ENCODE data around the gene C1QTNF6.
A peak's percentile ranks its signal among the peaks of the same experiment; 100 is the strongest.

C1QTNF6 gene

DNA sequence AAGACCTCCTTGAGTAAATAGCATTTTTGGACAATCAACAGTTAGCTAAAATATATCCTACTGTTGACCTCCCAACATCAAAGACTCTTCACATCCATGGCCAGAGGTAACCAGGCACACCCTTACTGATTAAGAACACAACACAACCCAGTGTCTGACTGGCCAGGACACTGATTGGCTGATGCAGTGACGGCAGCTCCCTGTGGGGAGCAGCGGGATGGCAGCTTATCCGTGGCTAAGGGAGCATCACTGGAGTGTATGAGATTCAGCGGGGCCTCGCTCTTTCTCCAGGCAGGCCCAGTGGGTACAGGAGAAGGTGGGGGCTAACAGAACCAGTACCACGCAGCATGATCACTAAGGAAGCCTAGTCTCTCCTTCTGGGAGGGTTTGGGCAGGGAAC, 28.0 kb downstream of the C1QTNF6 start:
- DNase-seq = no peak

DNA sequence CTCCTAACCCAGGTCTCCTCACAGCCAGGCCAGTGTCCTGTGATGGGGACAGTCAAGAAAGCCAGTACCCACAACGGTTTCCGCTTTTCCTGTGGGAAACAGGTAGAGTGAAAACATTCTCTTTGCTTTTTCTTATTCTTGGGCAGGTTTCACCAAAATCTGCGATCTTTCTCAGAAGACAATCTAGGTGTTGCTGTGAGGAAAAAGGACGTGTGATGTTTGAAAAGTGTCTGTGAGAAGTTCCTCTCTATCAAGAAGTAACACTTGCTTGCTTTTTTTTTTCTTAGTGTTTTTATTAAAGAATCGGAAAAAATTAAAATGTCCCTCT, 29.1 kb downstream of the C1QTNF6 start:
- DNase-seq = no peak

DNA sequence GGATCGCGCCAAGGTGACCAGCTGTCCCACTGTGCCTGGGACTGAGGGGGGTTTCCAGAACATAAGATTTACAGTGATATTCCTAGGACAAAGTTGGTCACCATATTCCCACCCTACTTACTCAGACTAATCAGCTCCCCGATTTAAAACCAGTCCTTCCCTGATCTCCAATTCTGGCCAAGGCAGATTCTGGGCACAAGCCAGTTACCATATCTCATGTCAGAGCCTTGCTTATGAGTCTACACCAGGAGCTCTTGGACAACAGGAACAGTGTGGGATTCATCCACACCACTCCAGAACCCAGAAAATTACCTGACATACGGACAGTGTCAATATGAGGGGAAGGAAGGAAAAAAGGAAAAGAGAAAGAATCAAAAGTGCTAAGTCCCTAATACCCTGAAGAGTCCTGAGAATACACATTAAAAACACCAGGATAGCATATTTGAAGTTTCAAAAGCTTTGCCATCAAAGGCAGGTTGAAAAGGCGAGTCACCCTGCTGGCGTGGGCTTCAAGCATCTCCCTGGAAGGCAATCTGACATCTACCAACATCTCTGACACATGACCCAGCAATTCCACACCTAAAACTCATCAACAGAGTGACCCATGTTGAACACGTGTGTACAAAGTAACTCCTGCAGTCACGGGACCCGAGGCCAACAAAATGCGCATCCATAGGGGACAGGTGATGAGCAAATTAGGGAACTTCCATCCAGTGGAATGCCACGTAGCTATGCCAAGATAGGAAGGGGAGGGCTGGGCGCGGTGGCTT, 30.3 kb downstream of the C1QTNF6 start:
- DNase-seq = peak; percentile 41

DNA sequence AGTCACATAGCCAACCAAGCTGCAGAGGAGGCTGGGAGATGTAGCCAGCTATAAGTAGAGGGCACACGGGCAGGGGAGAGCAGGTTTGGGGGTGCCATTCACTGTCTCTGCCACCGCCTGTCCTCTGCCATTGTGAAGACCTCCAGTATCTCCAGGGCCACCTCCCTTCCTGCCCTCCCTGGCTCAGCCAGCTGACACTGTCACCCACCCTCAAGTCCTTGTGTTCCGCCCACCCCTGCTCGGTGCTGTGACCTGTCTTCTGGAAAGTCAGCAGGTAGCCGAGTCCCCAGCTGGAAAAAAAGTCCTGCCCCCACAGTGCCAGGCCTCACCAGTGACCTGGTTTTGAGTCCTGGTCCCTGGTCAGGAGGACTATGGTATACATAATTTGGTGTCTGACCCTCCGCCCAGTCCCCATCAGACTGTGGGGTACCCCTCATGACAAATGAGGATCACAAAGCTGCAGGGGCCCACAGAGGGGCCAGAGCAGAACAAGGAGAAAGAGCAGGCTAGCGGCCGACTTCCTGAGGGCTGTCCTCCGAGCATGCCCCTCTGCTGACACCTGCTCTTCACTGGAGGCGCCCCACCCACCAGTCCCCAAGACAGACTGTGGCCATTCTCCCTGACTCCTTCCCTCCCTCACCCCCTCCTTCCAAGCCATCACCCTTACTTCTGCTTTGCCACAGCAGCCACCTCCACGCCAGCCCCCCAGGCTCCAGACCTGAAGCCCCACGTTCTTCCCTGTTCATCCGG, 31.2 kb downstream of the C1QTNF6 start:
- DNase-seq = no peak

DNA sequence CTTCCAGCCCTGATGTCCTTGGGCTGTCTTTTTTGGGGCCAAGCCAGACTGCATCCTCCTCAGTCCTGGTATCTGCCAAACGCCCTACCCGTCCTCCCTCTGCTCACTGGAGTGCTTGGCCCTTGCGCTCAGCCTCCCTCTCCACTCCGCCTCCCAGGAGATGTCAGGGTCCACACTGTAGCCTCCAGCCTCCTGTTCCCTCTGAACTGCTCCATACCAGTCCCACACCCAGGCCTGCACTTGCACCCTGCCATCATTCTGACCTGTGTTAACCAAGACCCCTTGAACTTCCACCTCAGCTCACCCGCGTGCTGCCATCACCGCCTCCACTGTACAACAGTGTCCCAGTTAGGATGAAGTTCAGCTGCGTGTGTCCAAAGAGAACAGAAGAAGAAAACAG, 32.1 kb downstream of the C1QTNF6 start:
- no peak for DNase-seq

DNA sequence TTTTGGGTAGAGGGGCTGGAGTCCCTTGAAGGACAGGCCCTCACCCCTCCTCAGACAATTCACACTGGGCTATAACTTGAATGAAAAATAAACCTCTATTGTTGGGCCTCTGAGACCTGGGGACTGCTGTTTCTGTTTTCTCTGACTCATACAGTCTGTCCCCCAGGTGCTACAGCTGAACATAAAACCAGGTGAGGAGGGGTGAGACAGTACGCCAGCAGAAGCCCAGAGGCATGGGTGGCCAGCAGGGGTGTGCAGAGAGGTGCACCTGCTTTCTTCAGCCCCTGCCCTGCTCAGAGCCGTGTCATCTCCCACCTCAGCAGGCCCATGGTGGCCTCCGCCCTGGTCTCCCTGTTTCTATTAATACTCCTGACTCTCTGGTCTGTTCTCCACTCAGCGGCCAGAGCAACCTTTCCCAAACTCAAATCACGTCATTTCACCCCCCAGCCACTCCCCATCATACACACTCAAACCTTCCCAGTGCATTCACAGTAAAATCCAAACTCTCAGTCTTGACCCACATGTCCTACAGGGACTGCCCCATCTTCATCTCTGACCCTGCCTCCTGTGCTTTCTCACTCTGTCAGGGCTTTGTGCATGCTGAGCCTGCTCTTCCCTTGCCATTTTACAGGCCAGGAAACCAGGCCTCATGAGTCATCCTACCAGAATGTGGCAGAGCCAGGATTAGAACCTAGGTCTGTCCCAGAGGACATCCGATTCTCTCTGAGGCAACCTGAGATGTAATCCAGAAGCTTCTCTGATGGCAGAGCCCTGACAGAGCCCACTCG, 32.9 kb downstream of the C1QTNF6 start:
- DNase-seq = peak; percentile 33

DNA sequence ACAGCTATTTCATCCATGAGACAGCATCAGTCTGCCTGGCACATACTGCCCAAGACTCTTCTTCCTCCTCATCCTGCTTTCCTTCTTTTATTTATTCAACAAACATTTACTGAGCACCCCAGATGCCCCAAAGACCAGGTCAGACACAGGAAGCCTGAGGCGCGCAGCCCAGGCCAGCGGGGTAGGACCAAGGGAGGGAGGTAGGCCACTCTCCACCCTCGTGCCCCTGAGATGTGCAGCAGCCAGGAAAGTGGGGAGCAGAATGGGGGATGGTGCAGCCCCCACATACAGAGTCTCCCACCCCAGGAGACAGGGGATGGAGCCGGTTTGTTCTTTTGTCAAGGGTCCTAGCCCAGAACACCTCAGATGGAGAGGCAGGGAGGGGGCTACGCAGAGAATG, 34.1 kb downstream of the C1QTNF6 start:
- no peak for DNase-seq

DNA sequence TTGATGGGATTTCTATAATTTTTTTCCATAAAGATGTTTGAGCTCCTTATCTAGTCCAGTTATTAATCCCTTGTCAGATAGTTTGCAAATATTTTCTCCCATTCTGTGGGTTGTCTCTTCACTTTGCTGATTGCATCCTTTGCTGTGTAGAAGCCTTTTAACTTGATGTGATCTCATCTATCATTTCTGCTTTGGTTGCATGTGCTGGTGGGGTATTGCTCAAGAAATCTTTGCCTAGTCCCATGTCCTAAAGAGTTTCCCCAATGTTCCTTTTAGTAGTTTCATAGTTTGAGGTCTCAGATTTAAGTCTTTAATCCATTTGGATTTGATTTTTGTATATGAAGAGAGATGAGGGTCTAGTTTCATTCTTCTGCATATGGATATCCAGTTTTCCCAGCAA, 36.6 kb downstream of the C1QTNF6 start:
- DNase-seq = no peak

DNA sequence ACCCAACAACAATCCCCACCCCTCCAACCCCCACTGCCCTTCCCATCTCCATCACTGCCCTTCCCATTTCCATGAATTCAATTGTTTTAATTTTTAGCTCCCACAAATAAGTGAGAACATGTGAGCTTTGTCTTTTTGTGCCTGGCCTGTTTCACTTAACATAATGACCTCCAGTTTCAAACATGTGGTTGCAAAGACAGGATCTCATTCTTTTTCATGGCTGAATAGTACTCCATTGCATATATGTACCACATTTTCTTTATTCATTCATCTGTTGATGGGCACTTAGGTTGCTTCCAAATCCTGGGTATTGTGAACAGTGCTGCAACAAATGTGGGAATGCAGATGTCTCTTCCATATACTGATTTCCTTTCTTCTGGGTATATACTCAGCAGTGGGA, 37.3 kb downstream of the C1QTNF6 start:
- no peak for DNase-seq

DNA sequence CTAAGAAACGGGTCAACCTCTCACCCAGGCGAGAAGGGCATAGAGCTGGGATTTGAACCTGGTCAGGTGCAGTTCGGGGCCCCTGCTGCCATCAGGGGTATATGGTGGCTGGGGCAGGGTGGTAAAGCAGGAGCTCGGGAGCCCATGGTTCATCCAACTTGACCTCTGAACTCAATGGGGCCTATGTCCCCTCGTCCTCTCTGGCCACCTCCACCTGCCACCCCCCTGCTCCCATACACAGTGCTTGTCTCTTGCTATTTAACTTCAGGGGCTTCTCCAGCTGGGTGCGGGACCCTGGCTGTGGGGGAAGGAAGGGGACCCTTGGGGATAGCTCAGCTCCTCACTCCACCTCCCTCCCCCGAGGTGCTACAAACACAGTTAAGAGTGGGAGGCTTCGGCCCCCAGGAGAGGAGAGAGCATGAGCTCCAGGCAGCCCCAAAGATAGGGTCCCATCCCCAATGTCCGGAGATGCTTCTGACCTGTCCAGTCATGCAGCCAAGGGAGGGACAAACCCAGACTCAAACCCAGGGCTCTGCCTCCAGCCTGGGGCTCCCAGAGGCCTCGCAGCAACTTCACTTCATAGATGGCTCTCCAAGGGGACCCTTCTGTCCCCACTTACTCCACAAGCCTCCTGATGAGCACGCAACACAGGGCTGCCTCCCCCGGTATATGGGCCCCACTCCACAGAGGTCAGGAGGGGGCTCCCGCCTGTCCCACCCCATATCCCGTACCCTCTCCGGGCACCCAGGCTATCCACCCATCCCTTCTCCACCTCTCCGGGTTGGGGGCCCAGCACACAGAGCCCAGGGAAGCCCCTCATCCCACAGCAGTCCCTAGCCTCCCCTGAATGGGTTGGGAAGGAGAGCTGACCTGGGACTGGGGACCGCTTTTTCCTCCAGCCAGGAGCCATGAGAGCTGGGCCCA, 39.0 kb downstream of the C1QTNF6 start:
- no peak for DNase-seq

DNA sequence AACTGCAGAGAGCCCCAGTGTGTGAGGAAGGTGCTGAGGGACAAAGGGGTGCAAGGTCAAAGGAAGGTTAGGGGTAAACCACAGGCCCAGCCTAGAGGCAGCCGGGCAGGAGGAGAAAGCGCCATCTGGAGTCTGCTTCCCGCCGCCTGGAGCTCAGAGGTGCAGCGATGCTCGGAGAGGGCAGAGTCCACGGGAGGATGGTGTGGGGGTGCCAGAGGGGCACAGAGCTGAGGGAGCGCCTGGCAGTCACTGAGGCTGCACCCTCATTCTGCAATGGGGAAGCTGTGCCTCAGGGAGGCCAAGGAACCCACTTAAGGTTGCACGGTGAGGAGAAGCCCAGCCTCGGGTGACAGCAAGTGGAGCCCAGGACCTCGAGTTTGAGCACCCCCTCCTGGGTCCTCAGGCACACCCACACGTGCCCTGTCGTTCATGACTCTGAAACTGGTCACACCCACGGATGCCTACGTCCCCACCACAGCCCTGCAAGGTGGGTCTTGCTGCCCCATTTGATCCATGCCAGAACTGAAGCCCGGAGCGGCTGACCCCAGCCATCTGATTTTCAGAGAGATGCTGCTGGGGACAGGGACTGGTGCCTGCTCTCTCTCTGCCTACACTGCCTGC, 39.9 kb downstream of the C1QTNF6 start:
- DNase-seq = no peak

DNA sequence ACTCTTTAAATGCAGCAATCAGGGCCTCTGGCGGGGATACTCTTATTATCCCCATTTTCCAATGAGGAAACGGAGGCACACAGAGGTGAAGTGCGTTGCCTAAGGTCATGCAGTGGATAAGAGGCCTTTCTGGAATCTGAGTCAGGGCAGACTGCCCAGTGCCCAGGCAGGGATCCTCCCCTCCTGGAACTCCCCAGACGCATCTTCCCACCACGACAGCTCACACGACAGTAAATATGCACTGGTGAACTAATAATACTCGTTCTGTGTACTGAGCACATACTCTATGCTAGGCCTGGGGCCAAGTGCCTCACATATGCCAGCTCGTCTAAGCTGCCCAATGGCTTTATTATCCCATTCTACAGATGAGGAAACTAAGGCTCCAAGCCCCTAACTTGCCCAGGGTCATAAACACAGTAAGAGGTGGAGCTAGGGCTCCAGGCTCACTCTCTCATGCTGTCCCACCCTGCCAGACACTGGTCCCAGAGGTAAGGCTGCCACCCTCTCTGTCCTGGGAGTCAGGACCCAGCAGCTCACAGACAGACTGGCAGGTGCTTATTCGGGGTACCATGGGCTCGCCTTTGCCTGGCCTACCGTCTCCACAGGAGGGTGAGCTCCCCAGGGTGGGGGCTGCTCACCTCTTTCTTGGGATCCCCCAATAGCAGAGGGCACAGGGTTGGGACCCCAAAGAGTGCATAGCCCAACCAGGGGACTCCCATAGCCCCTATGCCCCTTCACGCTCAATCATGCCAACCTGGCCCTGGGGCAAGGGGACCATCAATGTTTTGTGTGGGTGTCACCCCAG, 40.7 kb downstream of the C1QTNF6 start:
- DNase-seq = no peak

DNA sequence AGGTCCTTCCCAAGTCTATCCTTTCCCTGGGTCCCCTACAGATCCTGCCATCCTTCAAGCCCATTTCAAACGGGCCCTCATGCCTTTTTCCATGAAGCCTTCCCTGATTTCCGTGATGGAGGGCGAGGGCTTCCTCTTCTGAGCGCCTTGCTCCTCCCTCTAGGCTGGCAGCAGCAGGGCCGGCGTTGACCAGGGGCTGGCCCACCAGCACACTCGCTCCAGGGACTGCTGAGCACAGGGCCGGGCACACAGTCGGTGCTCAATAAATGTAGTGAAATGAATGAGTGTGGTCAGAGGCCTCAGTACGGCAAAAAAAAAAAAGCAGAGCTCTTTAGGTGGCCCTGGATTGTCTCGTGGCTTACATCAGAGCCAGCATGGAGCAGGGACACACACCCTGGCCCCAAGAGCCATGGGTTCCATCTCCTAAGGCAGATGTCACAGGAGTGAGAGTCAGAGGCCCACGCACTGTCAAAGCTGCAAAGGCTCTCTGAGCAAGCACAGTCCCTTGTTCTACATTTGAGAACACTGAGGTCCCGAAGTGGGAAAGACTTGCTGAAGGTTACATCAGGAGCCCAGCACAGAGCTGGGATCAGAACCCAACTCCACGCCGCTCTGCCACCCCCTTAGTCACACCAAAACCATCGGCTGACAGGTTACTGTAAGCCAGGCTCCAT, 41.4 kb downstream of the C1QTNF6 start:
- DNase-seq = no peak

DNA sequence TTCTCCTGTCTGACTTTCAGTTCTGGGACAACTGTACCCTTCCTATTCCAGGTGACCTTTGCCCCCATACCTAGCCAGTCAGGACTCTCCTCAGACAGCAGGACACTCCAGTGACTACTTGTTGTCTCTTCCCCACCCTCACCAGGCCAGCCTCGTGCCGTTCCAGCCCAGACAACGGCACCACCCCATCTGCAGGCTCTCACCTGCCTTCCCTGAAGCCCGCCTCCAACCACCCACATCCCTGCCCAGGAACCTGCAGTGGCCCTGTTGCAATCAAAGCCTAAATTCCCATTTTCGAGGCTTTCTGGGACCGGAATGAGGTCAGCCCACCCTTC, 42.0 kb downstream of the C1QTNF6 start:
- no peak for DNase-seq

DNA sequence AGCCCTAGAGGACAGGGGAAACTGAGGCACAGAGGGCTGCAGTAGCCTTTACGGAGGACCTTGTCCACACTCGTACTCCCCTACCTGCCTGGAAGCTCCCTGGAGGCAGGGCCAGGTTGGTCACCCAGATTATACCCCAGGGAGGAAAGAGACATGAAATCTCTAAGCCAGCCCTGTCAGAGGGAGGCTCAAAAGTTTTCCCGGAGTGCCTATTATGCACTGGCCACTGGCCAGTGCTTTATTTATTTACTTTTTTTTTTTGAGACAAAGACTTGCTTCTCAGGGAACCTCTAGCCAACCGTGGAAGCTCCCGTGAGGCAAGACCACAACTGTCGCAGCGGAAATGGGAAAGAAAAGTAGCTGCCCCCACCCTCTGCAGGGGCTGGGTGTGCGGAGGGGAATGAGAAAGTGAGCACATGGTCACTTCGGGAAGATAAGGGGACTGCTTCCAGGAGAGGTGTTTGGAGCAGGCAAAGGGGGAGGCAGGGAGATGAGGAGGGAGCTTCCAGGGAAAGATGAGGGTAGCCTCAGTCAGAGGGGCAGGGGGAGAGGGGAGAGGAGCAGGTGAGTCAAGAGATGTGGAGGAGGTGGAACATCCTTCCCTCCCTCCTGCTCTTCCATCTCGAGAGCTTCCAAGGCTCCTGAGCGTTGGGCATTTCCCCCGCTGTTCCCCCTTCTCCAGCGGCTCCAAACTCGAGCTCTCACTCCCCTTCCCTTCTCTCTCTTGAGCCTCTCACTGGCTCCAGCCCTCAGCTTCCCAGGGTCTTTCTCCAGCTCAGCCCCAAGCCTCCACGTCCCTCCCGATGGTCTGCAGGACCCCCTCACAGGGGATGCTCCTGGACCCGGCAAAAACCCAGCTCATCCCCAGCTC, 42.6 kb downstream of the C1QTNF6 start:
- DNase-seq = no peak

DNA sequence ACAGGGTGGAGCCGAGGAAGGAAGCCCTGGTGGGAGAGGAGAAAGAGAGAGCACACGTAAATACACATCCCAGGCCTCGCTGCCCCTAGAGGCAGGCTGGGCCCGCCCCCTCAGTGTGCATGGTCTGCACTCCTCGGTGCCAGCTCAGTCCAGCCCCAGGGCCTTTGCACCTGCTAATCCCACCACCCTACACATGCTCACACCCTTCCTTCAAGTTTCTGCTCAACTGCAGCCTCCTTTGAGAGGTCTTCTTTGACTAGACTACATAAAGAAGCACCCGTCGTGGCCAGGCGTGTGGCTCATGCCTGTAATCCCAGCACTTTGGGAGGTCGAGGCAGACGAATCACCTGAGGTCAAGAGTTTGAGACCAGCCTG, 43.9 kb downstream of the C1QTNF6 start:
- DNase-seq = no peak

DNA sequence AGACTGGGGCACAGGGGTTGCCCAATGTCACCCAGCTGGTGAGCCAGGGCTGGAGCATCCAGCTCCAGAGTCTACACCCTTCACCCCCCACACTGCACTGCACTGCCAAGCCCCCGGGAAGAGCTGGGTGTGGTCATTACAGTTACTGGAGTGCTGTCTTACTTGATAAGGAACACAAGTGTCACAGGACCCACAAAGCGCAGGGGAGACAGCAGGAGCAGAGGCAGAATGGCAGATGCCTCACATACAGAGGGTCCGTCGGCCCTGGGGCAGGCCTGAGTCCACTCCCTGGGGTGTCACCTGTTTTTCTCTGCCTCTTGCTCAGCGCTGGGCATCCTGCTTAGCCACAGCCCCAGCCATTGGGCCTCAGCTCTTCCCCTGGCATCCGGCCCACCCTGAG, 46.1 kb downstream of the C1QTNF6 start:
- no peak for DNase-seq

DNA sequence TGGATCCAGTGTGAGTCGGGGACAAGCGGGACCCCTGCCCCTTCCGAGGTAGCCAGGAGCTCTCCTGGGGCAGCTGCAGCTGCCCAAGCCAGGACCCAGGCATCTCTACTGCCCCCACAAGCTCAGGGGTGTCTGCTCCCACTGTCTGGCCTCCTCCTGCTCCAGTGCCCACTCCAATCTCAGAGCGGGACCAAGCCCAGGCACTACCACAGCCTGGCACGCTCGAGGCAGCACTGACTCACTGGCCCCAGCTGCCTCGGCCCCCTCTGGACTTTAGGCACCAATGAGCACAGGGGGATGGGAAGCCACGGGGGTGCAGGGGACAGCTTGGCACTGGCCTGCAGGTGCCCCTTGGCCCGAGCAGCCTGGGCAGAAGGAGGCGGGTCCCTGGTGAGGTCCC, 46.6 kb downstream of the C1QTNF6 start:
- no peak for DNase-seq

DNA sequence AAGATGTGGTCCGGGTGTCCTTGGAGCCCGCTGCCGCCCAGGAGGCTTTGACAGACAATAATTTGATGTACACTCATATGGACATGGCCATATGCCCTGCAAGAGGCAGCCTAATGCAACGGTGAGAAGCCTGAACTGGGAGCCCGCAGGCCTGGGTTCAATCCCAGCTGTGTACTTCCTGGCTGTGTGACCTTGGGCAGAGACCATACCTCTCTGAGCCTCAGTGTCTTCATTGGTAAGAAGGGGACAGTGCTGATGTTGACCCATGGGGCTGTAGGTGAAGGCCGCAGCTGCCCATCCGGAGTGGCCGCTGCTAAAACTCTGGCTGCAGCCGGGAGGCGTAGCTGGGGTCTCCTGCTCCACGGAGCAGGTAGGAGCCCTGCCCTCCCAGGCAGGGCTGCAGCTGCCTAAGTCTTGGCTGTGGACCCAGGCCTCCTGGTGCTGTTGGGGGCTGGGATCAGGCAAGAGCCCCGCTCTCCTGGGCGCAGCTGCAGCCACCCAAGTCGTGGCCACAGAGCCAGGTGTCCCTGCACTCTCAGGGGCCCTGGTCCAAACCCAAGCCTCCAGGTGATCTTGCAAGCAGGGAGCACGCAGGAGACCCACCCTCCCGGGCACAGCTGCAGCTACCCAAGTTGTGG, 47.2 kb downstream of the C1QTNF6 start:
- no peak for DNase-seq

DNA sequence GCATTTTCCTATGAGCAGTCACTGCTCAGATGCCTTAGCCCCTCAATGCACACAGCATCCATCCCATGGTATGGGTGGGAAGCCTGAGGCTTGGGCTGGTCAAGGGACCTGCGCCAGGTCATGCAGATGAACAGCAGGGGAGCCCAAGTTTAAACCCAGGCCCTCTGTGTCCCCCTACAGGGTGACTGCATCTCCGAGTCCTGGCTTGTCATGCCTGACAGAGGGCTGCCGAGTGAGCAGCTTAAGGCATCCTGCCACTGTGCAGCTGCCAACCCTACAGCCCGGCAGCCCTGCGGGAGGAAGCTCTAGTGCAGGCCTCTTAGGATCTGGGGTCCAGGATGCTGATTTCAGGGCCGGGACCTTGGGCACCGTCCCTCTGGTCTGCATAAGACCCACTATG, 48.3 kb downstream of the C1QTNF6 start:
- DNase-seq = no peak

All from EL (cell line).